Lower leg skin (tissue), 3 donors: ENCODE results near the gene TMEM198.

Experiments
- CTCF ChIP-seq, 3 donors: fragments of 450-650 bp; IDR thresholded peaks; one replicate each; pipeline ENCODE4 v1.5.1; 2016; ENCODE audit warnings: antibody characterized with exemption in 3 of 3, mild to moderate bottlenecking in 3 of 3, moderate library complexity in 2 of 3
- POLR2A ChIP-seq, 2 donors: fragments of 450-650 bp; IDR thresholded peaks; one replicate each; pipeline ENCODE4 v1.6.1; 2016 to 2017; ENCODE audit warnings: antibody characterized with exemption in 2 of 2, mild to moderate bottlenecking in 1 of 2, moderate library complexity in 1 of 2

- TF ChIP-seq CTCF (IDR thresholded peaks at IDR 0.05) (no peak), POLR2A (IDR thresholded peaks at IDR 0.05) (no peak)
Observed at GRCh38 chr2:219592736-219593135, 48.9 kb downstream of the TMEM198 start.
